GM18502 (cell line): ENCODE results near the gene FGF6.
"Not testable (repeated sequence)": the region's sequence is repeated elsewhere in the genome, so short reads cannot be mapped to it uniquely, and the experiment has no call there.

Experiments
- ATAC-seq: cut with Tn5 transposase; IDR thresholded peaks from one replicate; pipeline ENCODE4 v1.9.1; 2021; ENCODE audit warnings: mild to moderate bottlenecking; ENCODE audit not compliant: unreplicated experiment, poor library complexity

Gene FGF6, protein sequence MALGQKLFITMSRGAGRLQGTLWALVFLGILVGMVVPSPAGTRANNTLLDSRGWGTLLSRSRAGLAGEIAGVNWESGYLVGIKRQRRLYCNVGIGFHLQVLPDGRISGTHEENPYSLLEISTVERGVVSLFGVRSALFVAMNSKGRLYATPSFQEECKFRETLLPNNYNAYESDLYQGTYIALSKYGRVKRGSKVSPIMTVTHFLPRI

DNA sequence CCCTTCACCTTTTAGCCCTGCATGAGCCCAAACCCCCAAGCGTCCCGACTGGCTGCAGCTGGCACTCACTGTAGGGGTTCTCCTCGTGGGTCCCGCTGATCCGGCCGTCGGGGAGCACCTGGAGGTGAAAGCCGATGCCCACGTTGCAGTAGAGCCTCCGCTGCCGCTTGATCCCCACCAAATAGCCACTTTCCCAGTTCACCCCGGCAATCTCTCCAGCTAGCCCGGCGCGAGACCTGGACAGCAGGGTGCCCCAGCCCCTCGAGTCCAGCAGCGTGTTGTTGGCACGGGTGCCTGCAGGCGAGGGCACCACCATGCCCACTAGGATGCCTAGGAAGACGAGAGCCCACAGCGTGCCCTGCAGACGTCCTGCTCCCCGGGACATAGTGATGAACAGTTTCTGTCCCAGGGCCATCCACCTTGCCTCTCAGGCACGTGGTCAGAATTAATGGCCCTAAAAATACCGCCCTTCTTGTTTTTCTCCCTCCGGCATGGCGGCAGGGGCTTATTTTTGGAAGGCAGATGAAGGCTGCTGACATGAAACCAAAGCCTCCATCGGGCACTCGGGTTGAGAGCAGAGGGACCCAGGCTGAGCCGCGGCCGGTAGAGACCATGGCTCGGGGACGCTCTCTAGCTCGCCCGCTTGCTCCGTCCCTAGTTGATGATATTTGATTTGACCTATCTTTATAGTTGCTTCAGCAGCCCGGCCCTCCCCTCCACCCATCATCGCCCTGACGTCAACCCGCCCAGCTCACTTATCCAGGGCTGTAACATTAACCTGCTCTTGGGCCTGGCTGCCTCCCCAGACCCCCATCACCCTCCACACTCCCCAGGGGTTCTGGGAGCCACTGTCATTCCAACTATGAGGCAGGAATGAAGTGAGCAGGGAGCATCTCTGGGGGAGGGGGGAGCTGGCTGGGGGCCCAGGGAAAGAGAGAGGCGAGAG lies at the start of gene FGF6:
Gene FGF6 (minus strand): TSS at position 660 of the 946 bp plus-strand sequence. CDS start 245 bp downstream, at position 415.
- ATAC-seq = no peak

DNA sequence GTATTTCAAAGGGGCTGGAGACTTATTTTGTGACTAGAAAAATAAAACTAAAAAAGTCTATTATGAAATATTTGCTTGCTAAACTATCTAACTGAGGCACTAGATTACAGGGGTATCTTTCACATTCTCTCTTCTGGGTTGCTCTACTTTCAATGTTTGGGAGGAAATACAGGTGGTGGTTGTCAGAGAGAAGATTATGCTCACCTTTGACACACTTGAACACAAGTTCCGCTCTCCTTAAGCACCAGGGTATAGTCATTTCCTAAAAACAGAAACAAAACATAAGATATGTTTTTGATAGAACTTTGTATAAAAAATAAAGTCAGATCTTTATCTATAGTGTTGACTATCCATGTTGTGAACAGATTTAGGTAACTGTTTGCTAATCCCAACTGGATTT lies 45.4 kb upstream of the FGF6 start:
- ATAC-seq = no peak

DNA sequence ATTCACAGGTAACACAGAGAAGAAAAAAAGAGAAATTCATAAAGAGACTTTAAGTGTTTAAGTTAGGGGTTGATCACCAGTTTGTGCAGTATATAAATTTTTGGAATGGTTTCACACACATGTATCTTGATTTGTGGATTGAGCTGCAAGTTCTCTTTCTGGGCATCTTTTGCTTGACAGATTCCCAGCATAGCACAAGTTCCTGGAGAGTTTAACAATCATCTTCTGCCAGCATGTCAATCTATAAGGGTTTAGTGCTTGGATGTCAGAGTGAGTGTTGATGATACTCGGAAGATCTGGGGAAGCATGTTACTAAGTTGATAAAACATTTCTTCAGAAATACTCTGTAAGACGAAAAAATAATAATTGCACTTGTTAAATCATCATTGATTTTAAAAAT lies 43.9 kb upstream of the FGF6 start:
- no peak for ATAC-seq

DNA sequence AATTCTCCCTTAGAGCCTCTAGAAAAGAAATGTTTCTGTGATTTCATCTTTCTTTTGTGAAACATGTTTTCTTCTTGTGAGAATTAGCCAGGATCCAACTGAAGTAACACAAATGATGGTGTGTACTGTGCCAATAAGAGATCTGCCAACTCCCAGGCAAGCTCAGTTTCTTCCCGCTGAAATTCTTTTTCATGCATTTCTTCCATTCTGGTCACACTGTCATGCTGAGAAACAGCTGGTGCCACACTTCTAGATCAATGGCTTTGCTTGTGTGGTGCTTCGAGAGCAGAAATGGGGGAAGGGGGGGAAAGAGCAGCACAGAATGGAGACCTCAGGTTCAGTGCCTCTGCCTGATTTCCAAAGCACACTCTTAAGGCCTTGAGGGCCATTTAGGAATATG lies 41.4 kb upstream of the FGF6 start:
- no peak for ATAC-seq

DNA sequence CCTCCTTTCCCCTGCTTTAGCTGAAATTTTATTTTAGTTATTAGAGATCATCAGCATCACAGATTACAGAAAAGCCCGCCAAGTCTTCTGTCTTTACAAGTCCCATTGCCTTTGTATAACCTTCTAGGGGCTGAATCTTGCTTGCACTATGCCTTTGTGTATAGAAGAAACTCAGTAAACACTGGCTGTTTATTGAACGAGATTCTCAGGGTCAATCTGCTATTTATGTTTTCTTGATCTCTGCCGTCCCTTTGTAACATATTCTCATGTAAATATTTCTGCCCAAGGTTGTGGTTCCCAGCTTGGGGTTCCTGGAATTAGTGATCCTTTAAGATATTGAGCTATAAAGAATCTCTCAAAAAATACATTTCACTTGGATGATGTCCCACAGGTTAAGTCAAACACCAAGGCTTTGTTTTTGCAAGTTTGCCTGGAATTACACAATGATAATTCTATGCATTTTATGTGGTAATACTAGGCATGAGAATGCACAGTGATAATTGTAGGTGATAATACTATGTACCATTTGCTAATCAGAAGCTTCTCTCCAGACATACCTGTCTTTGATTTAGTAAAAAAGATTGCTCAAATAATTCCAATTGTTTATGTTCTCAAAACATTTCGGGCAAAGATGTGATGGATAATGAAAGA lies 40.6 kb upstream of the FGF6 start:
- ATAC-seq = no peak

DNA sequence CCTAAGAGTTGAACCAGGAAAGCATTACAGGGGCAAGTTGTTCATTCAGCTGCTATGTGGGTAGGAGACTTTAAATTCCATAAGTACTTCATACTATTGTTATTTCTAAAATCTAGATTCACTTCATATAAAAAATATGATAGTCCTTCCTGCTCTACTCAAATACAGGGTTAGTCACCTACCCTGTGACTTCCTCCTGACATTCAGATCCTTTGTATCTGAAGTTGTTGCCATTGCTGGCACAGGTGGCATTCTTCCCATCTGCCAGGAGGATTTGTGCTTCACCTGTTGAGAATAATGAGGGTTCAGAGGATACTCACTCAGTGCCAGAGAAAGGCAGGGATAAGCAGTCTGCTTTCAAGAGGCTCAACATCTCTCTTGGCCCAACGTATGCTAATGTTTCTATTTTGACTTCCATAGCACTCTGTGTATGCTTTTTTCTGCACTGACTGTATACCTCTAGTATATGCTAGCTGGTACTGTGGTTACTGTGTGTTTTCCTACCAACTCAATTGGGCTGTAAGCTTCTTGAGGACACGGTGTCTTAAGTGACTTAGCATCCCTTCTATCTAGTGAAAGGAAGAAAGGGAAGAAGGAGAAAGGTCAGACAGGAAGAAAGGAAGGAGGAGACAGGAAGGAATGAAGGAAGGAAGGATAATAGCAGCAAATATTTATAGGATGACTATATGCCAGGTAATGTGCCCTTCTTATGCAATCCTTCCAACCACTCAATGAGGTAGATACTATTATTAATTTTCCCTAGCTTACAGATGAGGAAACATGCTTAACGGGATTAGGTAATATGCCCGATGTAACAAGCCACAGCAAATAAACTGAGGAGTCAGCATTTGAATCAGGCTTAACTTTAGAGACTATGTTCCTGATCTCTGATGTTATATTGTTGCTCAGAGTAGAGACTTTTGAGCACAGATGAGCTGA lies 38.5 kb upstream of the FGF6 start:
- ATAC-seq = no peak

DNA sequence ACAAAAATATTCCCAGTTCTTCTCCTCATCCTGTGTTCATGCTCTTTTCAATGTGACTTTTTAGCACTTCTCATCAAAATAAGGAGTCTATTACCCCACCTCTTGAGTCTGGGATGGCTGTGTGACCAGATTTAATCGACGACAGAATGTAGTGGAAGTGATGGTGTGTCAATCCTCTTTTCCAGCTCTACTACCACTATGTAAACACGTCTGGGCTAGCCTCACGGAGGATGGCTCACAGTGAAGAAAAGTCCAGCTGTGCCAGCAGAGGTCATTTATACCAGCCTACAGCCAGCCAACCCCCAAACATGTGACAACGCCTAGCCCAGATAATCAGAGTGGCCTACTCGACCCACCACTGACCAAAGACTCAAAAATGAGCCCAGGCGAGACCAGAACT lies 37.3 kb upstream of the FGF6 start:
- ATAC-seq = no peak

DNA sequence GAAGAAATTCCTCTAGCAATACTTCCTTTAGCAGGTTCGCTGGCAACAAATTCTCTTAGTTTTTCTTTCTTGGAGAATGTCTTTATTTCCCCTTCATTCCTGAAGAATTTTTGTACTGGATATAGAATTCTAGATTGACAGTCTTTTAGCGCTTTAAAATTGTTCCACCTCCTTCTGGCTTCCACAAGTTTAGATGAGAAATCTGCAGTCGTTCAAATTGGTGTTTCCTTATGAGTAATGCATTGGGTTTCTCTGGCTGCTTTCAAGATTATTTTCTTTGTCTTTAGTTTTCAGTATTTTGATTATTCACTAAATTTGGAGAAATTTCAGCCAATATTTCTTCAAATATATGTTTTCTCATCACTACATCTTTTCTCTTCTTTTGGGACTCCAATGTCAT lies 33.3 kb upstream of the FGF6 start:
- no peak for ATAC-seq

DNA sequence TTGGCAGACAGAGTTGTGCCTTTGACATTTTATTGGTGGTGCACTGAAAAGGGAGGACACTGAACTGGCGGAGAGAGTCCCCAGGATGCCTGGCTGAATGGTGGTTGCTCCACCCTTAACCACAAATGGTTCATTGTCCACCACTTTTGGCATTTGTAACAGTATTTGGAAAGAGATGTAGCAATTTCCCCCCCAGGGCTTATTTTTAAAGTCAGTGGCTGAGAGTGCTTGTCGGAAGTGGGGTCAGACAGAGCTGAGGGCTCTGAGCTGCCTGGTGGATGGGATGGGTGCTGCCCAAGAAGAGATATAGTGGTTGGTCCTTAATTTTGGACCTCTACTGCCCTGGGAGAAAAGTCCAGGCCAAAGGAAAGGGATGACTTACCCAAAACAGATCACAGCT lies 31.5 kb upstream of the FGF6 start:
- no peak for ATAC-seq

DNA sequence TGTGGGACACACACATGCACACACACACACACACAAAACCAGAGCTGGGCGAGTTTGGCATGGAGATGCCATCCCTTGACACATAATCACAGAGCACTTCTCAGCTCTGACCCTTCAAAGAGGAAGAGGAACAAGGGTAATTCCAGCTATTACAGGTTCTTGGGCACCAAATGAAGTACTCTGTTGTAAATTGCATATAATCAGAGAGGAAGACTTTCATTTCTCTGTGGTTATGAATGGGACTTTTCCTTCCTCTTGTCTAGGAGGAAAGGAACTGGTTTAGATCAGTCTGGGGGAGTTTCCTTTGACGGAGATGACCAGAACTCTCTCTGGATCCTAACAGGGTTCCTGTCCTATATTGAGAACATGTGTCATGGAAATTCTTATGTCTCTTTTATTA lies 26.4 kb upstream of the FGF6 start:
- no peak for ATAC-seq

DNA sequence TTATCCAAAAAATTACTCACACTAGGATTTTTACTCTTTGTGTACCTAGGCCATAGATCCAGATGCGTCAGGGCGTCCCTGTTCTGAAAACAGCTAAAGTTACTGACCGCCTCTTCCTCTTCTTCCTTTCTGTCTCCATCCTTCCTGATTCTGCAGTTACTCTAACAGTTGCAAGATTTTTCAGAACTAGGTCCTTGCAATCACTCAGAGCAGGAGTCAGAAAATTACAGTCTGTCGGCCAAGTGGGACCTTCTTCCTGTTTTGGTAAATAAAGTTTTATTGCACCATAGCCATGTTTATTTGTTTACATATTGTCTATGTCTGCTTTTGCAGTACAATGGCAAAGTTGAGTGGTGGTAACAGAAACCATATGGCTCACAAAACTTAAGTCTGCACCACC lies 25.6 kb upstream of the FGF6 start:
- no peak for ATAC-seq

DNA sequence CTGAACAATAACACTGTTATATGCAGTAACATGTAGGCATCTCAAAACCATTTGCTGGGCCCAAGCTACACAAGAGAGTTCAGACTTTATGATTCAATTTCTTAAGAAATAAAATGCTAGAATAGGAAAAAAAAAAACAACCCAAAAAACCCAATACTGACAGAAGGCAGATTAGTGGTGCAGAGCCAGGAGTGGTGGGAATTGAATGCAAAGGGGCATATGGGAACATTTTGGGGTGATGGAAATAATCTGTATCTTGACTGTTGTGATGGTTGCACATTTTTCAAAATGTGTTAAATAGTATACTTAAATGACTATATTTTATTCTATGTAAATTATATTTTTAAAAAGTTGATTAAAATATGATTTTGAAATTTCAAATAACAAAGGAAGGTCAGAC lies 23.4 kb upstream of the FGF6 start:
- ATAC-seq = no peak

DNA sequence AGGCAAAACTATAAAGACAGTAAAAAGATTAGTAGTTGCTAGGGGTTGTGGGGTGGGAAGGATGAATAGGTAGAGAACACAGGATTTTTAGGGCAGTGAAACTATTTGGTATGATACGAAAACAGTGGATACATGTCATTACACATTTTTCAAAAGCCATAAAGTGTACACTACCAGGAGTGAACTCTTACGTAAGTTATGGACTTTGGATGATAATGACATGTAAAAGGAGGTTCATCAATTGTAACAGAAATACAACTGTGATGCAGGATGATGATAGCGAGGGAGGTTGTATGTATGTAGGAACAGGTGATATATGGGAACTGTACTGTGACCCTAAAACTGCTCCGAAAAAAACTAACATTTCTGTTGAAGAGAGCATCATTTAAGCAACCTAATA lies 15.1 kb upstream of the FGF6 start:
- ATAC-seq = no peak

DNA sequence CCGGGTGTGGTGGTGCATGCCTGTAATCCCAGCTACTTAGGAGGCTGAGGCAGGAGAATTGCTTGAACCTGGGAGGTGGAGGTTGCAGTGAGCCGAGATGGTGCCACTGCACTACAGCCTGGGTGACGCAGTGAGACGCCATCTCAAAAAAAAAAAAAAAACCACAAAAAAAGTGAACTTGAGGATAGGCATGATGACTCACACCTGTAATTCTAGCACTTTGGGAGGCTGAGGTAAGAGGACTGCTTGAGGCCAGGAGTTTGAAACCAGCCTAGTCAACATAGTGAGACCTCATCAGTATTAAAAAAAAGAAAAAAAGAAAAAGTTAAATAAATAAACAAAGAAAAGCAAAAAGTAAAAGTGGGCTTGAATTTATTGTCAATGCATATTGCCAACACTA lies 10.2 kb upstream of the FGF6 start:
- ATAC-seq = not testable (repeated sequence)

DNA sequence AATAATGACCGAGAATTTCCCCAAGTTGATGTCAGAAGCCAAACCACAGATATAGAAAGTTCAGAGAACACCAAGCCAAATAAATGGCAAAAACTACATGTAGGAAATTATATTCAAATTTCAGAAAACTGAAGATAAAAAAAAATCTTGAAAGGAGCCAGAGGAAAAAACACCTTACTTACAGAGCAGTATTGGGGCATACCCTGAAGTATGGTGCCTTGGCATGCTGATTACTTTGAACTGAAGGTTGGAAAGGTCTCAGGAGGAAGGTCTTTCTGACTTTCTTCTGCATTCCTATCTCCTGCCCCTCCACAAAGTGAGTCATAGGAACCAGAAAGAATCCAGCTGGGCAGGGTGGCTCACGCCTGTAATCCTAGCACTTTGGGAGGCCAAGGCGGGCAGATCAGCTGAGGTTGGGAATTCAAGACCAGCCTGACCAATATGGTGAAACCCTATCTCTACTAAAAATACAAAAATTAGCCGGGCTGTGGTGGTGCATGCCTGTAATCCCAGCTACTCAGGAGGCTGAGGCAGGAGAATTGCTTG lies 8.8 kb upstream of the FGF6 start:
- no peak for ATAC-seq

DNA sequence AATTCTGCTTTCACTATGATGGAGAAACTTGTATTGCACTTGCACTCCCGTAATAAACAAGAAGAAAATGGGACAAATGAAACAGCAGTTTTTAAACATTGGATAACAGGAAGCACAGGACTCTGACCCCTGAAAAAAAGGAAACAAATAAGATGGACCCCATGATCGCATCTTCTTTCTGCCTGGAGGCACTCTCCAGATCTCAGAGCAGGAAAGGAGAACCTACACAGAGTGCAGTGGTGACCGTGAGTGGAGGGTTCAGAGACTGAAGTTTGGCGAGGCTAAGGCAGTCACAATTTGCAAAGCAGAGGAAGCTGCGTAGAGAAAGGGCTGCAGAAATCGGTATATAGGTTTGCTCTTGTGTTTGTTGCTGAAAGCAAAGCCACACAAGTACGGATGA lies 6.1 kb upstream of the FGF6 start:
- ATAC-seq = no peak

DNA sequence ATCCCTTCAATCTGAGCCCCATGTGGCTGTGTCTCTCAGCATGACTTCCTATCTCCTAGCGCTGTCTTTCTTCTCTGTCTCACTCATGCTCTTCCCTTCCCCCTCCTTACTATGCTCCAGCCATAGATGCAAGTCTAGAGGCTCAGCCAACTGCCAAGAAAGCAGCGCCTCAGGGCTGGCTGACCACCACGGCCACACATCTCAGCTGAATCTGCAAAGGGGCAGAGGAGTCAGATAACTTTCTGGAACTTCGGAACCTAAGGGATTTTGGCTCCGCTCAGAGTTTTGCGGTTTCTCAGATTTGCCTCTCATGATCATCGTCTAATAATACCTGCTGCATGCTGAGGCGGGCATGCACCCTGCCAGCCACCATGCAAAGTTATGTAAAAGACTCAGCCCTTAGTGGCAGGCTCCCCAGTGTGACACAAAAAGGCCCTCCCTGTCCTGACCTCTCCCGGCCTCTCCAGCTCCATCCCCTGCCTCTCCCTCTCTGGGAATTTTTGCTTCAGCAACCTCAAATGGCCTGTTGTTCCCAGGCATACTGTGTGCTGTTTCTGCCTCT lies 5.0 kb upstream of the FGF6 start:
- no peak for ATAC-seq

DNA sequence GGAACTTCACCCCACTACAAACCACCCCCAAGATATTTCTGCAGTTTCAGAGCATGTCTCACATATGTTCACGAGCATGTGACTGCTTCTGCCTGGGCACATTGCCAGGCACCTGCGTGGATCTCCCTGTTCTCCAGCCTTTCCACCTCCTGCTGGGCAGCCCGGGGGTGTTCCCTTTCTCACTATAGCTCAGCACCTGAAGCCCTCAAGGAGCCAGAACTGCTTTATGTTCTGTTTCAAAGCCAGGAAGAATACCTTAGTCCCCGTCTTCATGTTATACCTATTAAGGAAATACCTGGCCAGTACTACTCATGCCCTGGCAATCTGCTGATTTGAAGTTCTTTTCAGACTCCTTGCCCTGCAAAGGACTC lies 4.2 kb upstream of the FGF6 start:
- no peak for ATAC-seq

DNA sequence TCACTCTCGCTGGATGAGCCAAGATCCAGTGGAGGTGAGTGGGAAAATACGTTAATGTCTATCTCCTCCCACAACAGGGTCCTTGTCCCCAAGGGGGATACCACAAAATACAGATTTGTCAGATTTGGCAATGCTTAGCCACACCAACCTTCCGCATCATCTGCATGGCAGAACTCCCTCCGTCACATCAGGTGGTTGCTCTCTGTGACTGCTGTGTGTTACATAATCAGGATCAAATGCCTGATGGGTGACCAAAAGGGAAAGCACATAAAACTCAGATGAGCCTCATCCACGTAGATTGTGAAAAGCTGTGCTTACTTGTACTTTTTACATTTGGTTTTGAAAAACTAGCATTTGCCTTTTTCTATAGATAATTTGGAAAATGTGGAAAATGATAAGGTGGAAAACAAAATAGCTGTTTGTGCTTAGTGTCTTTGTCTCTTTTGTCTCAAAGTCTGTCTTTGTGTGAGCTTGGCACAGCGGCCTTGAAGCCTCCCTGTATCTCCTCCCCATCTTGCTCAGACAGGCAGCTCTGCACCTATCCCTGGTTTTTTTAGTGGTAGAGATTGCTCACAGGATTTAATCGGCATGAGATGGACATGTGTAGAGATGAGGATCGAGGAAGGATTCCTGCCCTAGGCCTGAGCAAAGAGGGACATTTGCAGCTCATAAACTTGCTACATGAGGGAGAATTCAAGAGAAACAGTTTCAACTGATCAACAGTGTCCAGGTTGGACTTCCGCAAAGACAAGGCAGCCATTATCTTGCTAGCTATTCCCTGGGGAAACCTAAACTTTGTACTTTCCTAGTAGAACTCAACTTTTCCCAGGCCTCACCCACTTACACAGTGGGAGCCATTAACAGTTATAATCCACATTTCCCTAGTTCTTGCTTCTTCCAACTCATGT lies 3.6 kb upstream of the FGF6 start:
- no peak for ATAC-seq
